ENCODE data around the gene ZNF462.

DNA sequence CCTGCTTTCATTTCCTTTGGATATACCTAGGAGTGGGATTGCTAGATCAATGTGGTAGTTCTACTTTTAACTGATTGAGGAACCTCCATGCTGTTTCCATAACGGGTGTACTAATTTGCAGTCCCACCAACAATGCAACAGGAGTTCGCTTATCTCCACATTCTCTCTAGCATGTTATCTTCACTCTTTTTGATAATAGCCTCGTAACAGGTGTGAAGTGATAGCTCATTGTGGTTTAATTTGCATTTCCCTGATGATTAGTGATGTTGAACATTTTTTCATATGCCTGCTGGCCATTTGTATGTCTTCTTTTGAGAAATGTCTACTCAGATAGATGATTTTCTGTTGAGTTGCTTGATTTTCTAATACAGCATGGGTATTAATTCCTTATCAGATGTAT is 142.2 kb downstream of the ZNF462 start:
- TF ChIP-seq ZNF274 (IDR thresholded peaks at IDR 0.05; ENCODE audit: low read depth, low read length) (no peak), YY1 (IDR thresholded peaks at IDR 0.05; ENCODE audit: insufficient read depth, insufficient read length) (no peak)
